K562 (cell line): ENCODE results near the gene FMNL2. TPM values are rescaled to one million over a fixed set of nuclear protein-coding genes. Genes with fewer than 3 reads are reported as not detected.

Source experiments
- ATAC-seq: fragments of 200-7000 bp; cut with Tn5 transposase; 3 replicates; pipeline ENCODE4 v1.9.1; 2020; ENCODE audit warnings: moderate library complexity
- BruUV-seq: library from RNA; stranded (reverse); fragments of 400-500 nt; replicated peaks from 2 replicates; lab custom pipeline; 2021; lab: Mats Ljungman, UMichigan
- CTCF ChIA-PET: fragments of 300-600 bp; formaldehyde crosslinking; extraction: SDS; loops from one replicate; lab custom pipeline; 2021; ENCODE audit warnings: low intra/inter-chr PET ratio; lab: Yijun Ruan, JAX
- POLR2A ChIA-PET: fragments of 300-600, 350-650 bp; sonication (Branson Sonifier 250); formaldehyde crosslinking; extraction: SDS; loops from one replicate; lab custom pipeline; 2021; ENCODE audit warnings: antibody characterized with exemption, inconsistent platforms; lab: Yijun Ruan, JAX
- DNase-seq, 4 experiments: peaks; one replicate each; pipeline versions ENCODE4 v3.0.0 to v3.0.0-alpha.2; 2011 to 2018; ENCODE audit warnings: low spot score in 3 of 4, mixed read lengths in 3 of 4; ENCODE audit errors: extremely low read depth in 1 of 4
- FAIRE-seq: peaks from 2 replicates; lab custom pipeline; 2011; peaks lifted over from hg19 to GRCh38; lab: Jason Lieb, UNC
- H2AFZ ChIP-seq: 2 replicates; pipeline ENCODE4 v1.6.0; 2011; ENCODE audit warnings: low read depth, low read length, control low read depth, inconsistent platforms
- H3K27ac ChIP-seq: fragments of 200-600 bp; 3 replicates; pipeline ENCODE4 v1.8.0; 2011; ENCODE audit warnings: low read depth, mild to moderate bottlenecking, control low read depth, inconsistent platforms, low read length, moderate library complexity, mixed read lengths; ENCODE audit errors: extremely low read depth
- H3K27me3 ChIP-seq, 2 experiments: fragments of 300-600 bp in 1 of 2; 2 replicates in 1 of 2; 3 replicates in 1 of 2; pipeline versions ENCODE4 v1.6.0 to v1.8.0; 2011; ENCODE audit warnings: inconsistent platforms in 2 of 2, low read length in 2 of 2, mild to moderate bottlenecking in 1 of 2, mixed read lengths in 1 of 2, moderate library complexity in 1 of 2; ENCODE audit not compliant: control insufficient read depth in 2 of 2, insufficient read depth in 2 of 2
- H3K36me3 ChIP-seq: fragments of 300-600 bp; 3 replicates; pipeline ENCODE4 v1.8.0; 2011; ENCODE audit warnings: mild to moderate bottlenecking, low read length, inconsistent platforms; ENCODE audit not compliant: control insufficient read depth, insufficient read depth
- H3K4me1 ChIP-seq, 2 experiments: fragments of 200-600 bp in 1 of 2; replicated peaks in 1 of 2; 2 replicates in 1 of 2; 3 replicates in 1 of 2; pipeline versions ENCODE4 v1.5.1 to v1.8.0; 2011; ENCODE audit warnings: inconsistent platforms in 2 of 2, low read length in 2 of 2, mild to moderate bottlenecking in 1 of 2, mixed read lengths in 1 of 2, moderate library complexity in 1 of 2; ENCODE audit not compliant: control insufficient read depth in 2 of 2, insufficient read depth in 2 of 2
- H3K4me2 ChIP-seq: 2 replicates; pipeline ENCODE4 v1.6.1; 2011; ENCODE audit warnings: low read length, control low read depth, inconsistent platforms, mixed read lengths; ENCODE audit not compliant: insufficient read depth
- H3K4me3 ChIP-seq: fragments of 200-600 bp; sonication (generic), shearing (Covaris generic); 2 replicates; pipeline ENCODE4 v1.5.1; 2016; ENCODE audit warnings: control low read depth, inconsistent platforms
- H3K79me2 ChIP-seq: fragments of 200-600 bp; 3 replicates; pipeline ENCODE4 v1.8.0; 2011; ENCODE audit warnings: low read length, inconsistent platforms; ENCODE audit not compliant: control insufficient read depth, insufficient read depth
- H3K9ac ChIP-seq, 2 experiments: 2 replicates each; pipeline versions ENCODE4 v1.6.0 to v1.6.1; 2011; ENCODE audit warnings: low read depth in 2 of 2, low read length in 2 of 2, control low read depth in 1 of 2, inconsistent platforms in 1 of 2, mild to moderate bottlenecking in 1 of 2, mixed read lengths in 1 of 2; ENCODE audit not compliant: insufficient read depth in 1 of 2
- H3K9me1 ChIP-seq: one replicate; pipeline ENCODE4 v1.6.0; 2011; ENCODE audit warnings: inconsistent platforms, mild to moderate bottlenecking, low read length, moderate library complexity; ENCODE audit not compliant: control insufficient read depth, insufficient read depth
- H3K9me3 ChIP-seq: replicated peaks from 2 replicates; pipeline ENCODE4 v1.5.1; 2011; ENCODE audit warnings: low read depth, low read length, inconsistent platforms; ENCODE audit not compliant: control insufficient read depth, insufficient read depth
- H4K20me1 ChIP-seq: replicated peaks from 2 replicates; pipeline ENCODE4 v1.6.1; 2011; ENCODE audit warnings: low read length, inconsistent platforms, mixed read lengths; ENCODE audit not compliant: control insufficient read depth, insufficient read depth
- AFF1 ChIP-seq, 2 experiments: fragments of 450-650 bp; IDR thresholded peaks; 2 replicates each; pipeline ENCODE4 v1.6.1; 2018; ENCODE audit warnings: mild to moderate bottlenecking in 2 of 2, low read depth in 1 of 2; ENCODE audit not compliant: partially characterized antibody in 2 of 2
- LEF1 ChIP-seq: fragments of 450-650 bp; IDR thresholded peaks from 2 replicates; pipeline ENCODE4 v1.6.1; 2016; ENCODE audit warnings: mild to moderate bottlenecking
- SP2 ChIP-seq: IDR thresholded peaks from 2 replicates; pipeline ENCODE4 v1.6.1; 2011; ENCODE audit warnings: mild to moderate bottlenecking, low read depth, low read length, moderate library complexity; ENCODE audit not compliant: poor library complexity, severe bottlenecking; ENCODE audit errors: extremely low read depth
- ZNF217 ChIP-seq: sonication (generic); formaldehyde crosslinking; IDR thresholded peaks from 2 replicates; pipeline ENCODE4 v1.8.0; 2022; ENCODE audit warnings: mild to moderate bottlenecking, missing genetic modification reagents
- WGBS: fragments of 100-300 bp; shearing (Covaris generic); methylation state at CpG from one replicate; pipeline ENCODE4 v1.1.6; 2016; ENCODE audit warnings: low coverage, mixed read lengths; ENCODE audit not compliant: insufficient coverage; ENCODE audit errors: missing lambda C conversion rate; 5-methylcytosine and 5-hydroxymethylcytosine counted together
- in situ Hi-C: fragments of 300-500 bp; cut with MboI; formaldehyde crosslinking; loops from 4 replicates; pipeline ENCODE4 v1.15.0; 2018; ENCODE audit warnings: inconsistent platforms, mixed read lengths
- intact Hi-C: fragments of 100-400 bp; cut with micrococcal nuclease; formaldehyde crosslinking; loops from 2 replicates; pipeline ENCODE4 v1.14.2; 2022
- polyA plus RNA-seq, 8 experiments: library from polyadenylated mRNA; depleted of rRNA in 4 of 8; stranded (reverse) in 5 of 8; unstranded in 3 of 8; fragments of >200 nt; fragmentation: Nextera tagmentation in 2 of 8; fragmentation: Illumina TruSeq in 1 of 8; extraction: Ambion mirVana in 2 of 8; extraction: Trizol in 1 of 8; gene quantifications; 2 replicates each; pipeline versions ENCODE4 v1.2.1 to v1.2.3, GENCODE V29; 2011 to 2014; ENCODE audit warnings: inconsistent platforms in 1 of 8, missing spikeins in 1 of 8
- total RNA-seq, 7 experiments: library from RNA; depleted of rRNA in 6 of 7; stranded (reverse); fragments of >200 nt in 6 of 7; fragmentation: Illumina TruSeq in 2 of 7; extraction: Trizol in 2 of 7; gene quantifications; 2 replicates each; pipeline versions ENCODE4 v1.2.1 to v1.2.3, GENCODE V29; 2011 to 2021; ENCODE audit warnings: low replicate concordance in 1 of 7
- TF ChIP-seq, protein P1 (sequence below), 2 experiments: IDR thresholded peaks in 1 of 2; conservative IDR thresholded peaks in 1 of 2; 2 replicates each; pipeline ENCODE4 v1.6.1; 2016; ENCODE audit warnings: low read depth in 2 of 2, mild to moderate bottlenecking in 1 of 2, missing compliant biosample characterization in 1 of 2, missing genetic modification characterization in 1 of 2, moderate library complexity in 1 of 2
- TF ChIP-seq, protein P2 (sequence below): fragments of 450-650 bp; IDR thresholded peaks from 2 replicates; pipeline ENCODE4 v1.7.1; 2018; ENCODE audit warnings: mild to moderate bottlenecking, low read depth; ENCODE audit not compliant: partially characterized antibody
- TF ChIP-seq, protein P3 (sequence below): sonication (generic); formaldehyde crosslinking; IDR thresholded peaks from 2 replicates; pipeline ENCODE4 v1.8.0; 2023; ENCODE audit warnings: mild to moderate bottlenecking, missing genetic modification reagents

The FMNL2 gene
- total and polyA plus RNA-seq, 9 of the 15 experiments (the other 6 are each of a cell fraction or from before 2014, with no cell fraction given), result 0.15 to 0.49 (median 0.24) TPM; not detected in 1

- TF ChIP-seq LEF1 (no peak), SP2 (no peak)
- TF ChIP-seq, protein P1, sequence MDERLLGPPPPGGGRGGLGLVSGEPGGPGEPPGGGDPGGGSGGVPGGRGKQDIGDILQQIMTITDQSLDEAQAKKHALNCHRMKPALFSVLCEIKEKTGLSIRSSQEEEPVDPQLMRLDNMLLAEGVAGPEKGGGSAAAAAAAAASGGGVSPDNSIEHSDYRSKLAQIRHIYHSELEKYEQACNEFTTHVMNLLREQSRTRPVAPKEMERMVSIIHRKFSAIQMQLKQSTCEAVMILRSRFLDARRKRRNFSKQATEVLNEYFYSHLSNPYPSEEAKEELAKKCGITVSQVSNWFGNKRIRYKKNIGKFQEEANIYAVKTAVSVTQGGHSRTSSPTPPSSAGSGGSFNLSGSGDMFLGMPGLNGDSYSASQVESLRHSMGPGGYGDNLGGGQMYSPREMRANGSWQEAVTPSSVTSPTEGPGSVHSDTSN (CRISPR knock-in tag; IDR thresholded peaks at IDR 0.05; ENCODE audit: low read depth), result no peak
- TF ChIP-seq, protein P1 (tag; conservative IDR thresholded peaks at IDR 0.05; ENCODE audit: low read depth), result no peak
These were observed 268.2 kb downstream of the FMNL2 start (continued) for GRCh38 chr2:152603166-152603565.

DNA sequence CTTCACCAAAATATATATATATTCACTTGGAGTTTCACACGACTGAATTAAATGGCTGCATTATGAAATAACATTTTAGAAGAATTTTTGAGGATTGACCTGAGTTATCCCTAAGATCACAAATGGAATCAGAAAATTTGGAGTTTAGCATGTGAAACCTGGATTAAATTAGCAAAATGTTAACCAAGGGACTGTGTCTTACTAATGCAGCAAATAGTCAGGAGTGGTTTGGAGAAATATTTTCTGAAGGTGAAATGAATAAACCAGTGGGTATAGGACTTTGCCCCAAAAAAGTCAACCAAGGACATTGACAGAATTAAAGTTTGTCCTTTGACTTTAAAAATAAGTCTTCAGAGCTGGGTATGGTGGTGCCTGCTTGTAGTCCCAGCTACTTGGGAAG is 271.1 kb downstream of the FMNL2 start:
- Histone ChIP-seq H3K36me3 (no peaks in the 10 kb centered on the region), H2AFZ (no peak overlapping the region), H3K27ac (no peak overlapping the region), H3K4me2 (no peak overlapping the region), H3K4me3 (no peak overlapping the region), H4K20me1 (no peaks in the 10 kb centered on the region), H3K4me1 (no peaks in the 10 kb centered on the region), H3K9me1 (no peaks in the 10 kb centered on the region), H3K79me2 (no peaks in the 10 kb centered on the region), H3K9me3 (no peaks in the 10 kb centered on the region), H3K9ac (no peak overlapping the region), H3K27me3 (peaks cover 17 to 22% of the 10 kb centered on the region in 2 experiments; a peak in 4 of 5 replicates)
- BruUV-seq, result no TSS peak
- intact Hi-C loops, result no loop called here
- ChIA-PET CTCF (no interaction called here), POLR2A (interaction anchor here (0.7 to 1.4 kb wide), 3 partner anchors 8 to 27 kb away, joined by 3 to 4 read pairs (median 3); no protein-coding TSS in a partner anchor)
- ATAC-seq (no peak), DNase-seq (no peak), FAIRE-seq (no peak)
- in situ Hi-C loops, result no loop called here
- WGBS, result 0% methylated on average over 1 of the region's 1 CpG
- no peak for TF ChIP-seq AFF1 (IDR thresholded peaks at IDR 0.05; ENCODE audit: low read depth in 1 of 2, partially characterized antibody in 2 of 2)
- no peak for TF ChIP-seq ZNF217 (CRISPR knock-in tag)
- TF ChIP-seq, protein P2, sequence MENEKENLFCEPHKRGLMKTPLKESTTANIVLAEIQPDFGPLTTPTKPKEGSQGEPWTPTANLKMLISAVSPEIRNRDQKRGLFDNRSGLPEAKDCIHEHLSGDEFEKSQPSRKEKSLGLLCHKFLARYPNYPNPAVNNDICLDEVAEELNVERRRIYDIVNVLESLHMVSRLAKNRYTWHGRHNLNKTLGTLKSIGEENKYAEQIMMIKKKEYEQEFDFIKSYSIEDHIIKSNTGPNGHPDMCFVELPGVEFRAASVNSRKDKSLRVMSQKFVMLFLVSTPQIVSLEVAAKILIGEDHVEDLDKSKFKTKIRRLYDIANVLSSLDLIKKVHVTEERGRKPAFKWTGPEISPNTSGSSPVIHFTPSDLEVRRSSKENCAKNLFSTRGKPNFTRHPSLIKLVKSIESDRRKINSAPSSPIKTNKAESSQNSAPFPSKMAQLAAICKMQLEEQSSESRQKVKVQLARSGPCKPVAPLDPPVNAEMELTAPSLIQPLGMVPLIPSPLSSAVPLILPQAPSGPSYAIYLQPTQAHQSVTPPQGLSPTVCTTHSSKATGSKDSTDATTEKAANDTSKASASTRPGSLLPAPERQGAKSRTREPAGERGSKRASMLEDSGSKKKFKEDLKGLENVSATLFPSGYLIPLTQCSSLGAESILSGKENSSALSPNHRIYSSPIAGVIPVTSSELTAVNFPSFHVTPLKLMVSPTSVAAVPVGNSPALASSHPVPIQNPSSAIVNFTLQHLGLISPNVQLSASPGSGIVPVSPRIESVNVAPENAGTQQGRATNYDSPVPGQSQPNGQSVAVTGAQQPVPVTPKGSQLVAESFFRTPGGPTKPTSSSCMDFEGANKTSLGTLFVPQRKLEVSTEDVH, result no peak
- TF ChIP-seq, protein P3, sequence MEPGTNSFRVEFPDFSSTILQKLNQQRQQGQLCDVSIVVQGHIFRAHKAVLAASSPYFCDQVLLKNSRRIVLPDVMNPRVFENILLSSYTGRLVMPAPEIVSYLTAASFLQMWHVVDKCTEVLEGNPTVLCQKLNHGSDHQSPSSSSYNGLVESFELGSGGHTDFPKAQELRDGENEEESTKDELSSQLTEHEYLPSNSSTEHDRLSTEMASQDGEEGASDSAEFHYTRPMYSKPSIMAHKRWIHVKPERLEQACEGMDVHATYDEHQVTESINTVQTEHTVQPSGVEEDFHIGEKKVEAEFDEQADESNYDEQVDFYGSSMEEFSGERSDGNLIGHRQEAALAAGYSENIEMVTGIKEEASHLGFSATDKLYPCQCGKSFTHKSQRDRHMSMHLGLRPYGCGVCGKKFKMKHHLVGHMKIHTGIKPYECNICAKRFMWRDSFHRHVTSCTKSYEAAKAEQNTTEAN (CRISPR knock-in tag), result no peak
